ENCODE results near the gene BTN3A1.
A peak's percentile ranks its signal among the peaks of the same experiment; 100 is the strongest.
"Not testable (repeated sequence)": the region's sequence is repeated elsewhere in the genome, so short reads cannot be mapped to it uniquely, and the experiment has no call there.

BTN3A1 gene

DNA sequence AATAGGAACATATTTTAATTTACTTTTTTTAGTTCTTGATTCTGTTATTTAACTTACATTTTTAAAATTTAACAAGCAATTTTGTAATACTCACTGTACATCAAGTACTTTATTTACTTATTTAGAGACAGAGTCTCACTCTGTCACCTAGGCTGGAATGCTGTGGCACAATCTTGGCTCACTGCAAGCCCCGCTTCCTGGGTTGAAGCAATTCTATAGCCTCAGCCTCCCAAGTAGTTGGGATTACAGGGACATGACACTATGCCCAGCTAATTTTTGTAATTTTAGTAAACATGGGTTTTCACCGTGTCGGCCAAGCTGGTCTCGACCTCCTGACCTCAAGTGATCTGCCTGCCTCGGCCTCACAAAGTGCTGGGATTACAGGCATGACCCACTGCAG is 45.2 kb downstream of the BTN3A1 start:
- DNase-seq, result no peak

DNA sequence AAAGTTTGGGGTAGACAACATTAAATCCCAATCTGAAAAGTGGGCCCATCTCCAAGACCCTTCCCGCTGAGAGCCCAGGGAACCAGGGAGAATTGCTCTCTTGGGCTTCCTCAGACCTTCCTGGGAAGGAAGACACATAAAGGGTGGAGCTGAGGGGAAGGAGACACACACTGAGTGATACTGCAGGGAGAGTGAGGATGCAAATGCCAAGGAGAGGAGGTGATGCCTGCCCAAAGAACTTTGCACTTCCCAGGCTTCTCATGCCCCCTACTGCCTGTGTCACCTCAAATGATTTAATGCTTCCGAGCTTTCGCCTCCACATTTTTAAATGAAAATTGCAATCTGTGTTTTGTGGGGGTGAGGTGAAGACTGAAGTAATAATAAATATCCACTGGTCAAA is 48.2 kb downstream of the BTN3A1 start:
- DNase-seq, result no peak

DNA sequence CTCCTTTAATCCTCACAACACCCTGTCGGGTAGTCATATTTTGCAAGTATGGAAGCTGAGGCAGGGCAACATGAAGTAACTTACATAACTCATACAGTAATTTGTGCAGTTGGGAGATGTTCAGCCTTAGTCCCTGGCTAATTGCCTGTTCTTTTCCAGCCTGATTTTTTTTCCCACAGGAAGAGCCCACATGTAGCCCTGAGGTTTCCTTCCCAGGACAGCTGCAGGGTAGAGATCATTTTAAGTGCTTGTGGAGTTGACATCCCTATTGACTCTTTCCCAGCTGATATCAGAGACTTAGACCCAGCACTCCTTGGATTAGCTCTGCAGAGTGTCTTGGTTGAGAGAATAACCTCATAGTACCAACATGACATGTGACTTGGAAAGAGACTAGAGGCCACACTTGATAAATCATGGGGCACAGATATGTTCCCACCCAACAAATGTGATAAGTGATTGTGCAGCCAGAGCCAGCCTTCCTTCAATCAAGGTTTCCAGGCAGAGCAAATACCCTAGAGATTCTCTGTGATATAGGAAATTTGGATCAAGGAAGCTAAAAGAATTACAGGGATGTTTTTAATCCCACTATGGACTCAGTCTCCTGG is 50.7 kb downstream of the BTN3A1 start:
- DNase-seq, result no peak

DNA sequence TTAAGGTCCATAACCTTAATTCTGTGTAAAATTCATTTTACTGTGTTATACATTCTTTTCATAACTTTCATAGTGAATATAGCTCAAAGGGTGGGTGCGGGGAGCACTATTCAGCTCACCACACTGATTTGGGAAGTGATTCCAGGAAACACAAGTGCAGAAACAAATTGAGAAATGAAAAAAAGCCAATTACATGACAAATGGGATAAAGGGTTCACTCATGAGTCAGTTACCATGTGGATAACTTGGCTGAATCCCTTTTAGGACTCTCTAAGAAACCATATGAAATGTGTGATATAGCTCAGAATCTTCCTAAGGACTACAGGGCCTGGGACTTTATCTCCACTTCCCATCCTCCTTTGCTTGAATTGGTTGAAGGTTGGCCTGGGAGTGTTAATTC is 52.6 kb downstream of the BTN3A1 start:
- DNase-seq, result peak; percentile 32

DNA sequence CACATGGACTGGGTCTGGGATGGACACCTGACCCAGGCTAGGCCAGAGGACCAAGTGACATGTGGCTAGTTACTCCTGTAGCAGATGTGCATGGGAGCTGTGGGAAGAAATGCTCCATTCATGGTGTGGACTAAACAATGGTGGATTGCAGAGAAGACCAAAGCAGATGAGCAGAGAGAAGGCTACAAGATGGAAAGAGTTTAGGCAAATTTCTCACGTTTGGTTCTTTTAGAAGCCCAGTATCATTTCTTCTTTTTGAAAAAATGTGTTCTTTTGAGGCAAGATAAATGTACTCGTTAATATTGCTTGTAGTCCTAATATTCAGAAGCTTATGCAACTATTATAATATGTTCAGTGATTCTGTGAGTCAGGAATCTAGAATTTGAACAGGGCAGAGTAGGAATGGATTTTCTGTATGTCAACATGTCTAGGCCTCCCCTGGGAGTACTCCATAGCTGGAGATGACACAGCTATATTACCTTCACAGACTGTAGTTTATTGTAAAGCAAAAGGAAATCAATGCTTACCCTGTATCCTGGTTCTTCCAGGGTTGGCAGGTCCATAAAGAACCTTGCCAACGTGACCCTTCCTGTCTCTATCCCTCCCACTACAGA is 53.4 kb downstream of the BTN3A1 start:
- DNase-seq, result no peak

DNA sequence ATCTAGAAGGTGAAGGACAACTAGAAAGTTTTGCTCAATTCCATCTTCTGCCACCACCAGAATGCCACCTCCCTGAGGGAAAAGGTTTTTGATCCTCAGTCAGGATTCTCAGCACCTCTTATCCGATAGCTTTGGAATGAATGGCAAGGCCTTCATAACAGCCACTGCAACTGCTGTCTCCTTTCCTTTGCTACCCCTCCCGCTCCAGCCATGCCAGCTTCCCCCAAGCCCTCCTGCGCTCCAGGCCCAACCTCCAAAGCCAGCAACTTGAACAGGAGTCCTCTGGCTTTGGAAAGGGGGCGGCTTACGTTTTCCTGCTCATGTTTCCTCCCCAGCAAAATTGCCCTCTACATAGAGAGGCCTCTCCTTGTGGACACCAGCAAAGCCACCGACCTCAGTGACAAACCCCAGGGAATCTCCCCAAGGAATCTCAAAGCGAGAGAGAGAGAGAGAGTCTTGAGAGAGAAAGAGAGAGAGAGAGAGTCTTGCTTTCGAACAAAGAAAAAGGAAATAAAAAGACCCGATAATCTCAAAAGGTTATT is 55.3 kb downstream of the BTN3A1 start:
- DNase-seq, result peak; percentile 33

DNA sequence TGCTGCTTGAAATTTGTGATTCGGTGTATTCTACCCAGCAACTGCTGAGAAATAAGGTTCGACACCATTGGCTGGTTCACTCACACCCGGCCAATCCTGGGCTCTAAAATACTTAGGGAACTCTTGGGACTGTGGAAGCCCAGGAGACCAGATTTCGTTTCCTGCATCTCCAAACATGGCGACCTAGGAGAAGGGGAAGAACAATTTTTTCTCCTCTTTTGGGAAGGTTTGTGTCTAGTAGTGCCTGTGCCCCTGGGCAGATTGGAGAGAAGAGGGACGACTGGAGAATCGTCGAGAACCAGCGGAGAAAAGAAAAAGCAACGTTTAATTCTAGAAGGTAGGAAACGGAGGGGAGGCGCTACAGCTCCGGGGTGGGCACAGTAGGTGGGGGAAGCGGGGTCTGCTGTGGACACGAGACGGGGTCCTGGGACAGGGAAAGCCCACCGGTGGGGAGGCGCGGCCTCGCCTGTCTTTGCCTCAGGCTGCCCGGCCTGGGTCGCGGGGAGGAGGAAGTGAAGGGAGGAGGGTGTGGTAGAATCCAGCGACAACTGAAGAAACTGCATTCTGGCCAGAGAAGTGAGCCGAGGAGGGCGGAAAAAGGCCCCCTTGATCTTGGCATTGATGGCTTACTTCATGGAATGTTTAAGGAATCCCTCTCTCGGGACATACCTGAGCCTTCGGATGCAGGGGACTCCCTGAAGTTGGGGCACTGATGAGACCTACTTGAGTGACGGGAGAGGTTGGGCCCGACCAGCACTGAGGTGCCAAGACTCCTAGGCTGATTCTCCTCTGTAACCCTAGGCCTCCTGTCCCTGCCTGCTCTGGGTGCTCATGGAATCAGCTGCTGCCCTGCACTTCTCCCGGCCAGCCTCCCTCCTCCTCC is 56.0 kb downstream of the BTN3A1 start, which contains the start of gene BTN2A1:
Gene BTN2A1, plus strand, starts transcription at position 150 of the 883 bp plus-strand sequence. Its CDS starts 682 bp downstream, at position 832.
- peak; percentile 92 for DNase-seq

DNA sequence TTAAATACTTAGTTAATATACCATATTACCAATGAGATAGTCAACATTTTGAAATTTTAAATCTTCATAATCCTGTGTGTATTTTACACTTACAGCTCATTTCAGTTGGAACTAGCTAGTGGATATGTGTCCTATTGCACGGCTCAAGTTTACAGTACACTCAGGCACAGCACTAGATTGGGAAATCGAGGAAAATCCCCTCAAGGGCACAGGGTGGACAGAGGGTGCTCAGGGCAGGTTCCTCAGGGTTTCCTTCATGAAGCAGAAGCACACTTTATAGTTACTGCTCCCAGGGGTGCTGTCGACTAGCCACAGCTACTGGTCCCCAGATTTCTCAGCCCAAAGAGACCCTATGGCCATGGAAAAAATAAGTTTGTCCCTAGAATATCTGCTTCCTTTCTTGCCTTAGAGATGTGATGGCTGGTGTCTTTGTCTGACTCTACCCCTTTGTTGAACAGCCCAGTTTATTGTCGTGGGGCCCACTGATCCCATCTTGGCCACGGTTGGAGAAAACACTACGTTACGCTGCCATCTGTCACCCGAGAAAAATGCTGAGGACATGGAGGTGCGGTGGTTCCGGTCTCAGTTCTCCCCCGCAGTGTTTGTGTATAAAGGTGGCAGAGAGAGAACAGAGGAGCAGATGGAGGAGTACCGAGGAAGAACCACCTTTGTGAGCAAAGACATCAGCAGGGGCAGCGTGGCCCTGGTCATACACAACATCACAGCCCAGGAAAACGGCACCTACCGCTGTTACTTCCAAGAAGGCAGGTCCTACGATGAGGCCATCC is 57.1 kb downstream of the BTN3A1 start:
- DNase-seq, result no peak

DNA sequence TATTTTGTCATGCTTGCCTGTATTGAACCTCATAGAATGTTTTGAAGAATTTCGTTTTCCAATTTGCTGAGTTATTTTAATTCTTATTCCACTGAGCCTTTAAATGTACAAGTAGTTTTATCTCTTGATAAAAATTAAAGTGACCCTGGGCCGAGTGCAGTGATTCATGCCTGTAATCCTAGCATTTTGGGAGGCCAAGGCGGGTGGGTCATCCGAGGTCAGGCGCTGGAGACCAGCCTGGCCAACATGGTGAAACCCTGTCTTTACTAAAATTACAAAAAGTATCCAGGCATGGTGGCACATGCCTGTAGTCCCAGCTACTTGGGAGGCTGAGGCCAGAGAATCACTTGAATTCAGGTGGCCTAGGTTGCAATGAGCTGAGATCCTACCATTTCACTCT is 59.3 kb downstream of the BTN3A1 start:
- not testable (repeated sequence) for DNase-seq

DNA sequence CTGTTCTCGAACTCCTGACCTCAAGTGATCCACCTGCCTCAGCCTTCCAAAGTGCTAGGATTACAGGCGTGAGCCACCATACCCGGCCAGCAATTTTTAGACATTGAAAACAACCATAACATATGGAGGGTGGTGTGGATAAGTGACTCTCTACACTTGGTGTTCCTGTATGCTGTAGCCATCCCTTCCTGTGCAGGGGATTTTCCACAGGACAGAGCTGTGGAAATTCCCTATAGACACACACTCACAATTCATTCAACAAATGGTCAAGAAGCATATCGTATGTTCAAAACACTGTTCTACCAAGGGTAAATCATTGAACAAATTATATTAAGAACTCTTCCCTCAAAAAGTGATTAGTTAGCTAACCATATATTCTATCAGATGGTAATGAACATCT is 61.9 kb downstream of the BTN3A1 start:
- DNase-seq, result no peak

DNA sequence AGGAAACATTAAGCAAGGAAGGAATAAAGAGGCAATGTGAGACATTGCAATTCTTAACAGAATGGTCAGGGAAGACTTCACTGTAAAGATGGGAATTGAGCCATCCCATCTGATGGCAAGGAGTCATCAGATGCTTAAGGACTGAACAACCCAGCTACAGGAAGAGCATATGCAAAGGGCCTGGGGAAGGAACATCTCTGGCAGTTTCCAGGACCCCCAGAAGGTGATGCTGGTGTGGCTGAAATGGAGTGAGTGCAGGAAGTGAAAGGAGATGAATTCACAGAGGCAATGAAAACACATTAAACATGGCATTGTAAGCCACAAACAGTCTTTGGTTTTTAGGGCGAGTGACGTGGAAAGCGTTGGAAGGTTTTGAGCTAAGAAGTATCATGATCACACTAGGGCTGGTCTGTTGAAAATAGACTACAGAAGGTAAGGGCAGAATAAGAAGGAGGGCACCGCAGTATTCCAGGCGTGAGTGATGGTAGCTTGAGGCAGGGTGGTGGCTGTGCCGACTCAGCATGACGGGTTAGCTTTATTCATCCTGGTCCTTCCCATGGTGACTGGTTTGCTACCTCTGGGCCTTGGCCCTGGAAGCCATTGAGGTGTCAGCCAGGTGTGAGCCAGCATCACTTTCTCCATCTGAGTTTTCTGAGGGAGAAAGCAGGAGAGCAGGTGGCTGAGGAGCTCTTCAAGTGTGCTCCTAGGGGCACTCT is 62.5 kb downstream of the BTN3A1 start:
- DNase-seq, result no peak

Data from HCEC 1CT (cell line).